Vagina (tissue), 2 donors: ENCODE data around the gene MRC1. TPM values are rescaled to one million over a fixed set of nuclear protein-coding genes. Genes with fewer than 3 reads are reported as not detected.
A peak's percentile ranks its signal among the peaks of the same experiment; 100 is the strongest.

Experiments used
- DNase-seq, 2 donors: peaks; one replicate each; pipeline ENCODE4 v3.0.0-alpha.2; 2017; ENCODE audit errors: extremely low spot score in 2 of 2
- H3K27ac ChIP-seq: fragments of 200-600 bp; sonication (generic); one replicate; pipeline ENCODE4 v1.5.1; 2019
- H3K27me3 ChIP-seq: fragments of 200-600 bp; sonication (generic); one replicate; pipeline ENCODE4 v1.5.1; 2019
- H3K36me3 ChIP-seq, 2 donors: fragments of 200-600 bp; sonication (generic); one replicate each; pipeline ENCODE4 v1.5.1; 2017 to 2019
- H3K4me1 ChIP-seq: fragments of 200-600 bp; sonication (generic); one replicate; pipeline ENCODE4 v1.5.1; 2019
- H3K4me3 ChIP-seq, 2 donors: fragments of 200-600 bp; sonication (generic); 1 replicate in 1 of 2; 2 replicates in 1 of 2; pipeline ENCODE4 v1.5.1; 2016 to 2019
- H3K9me3 ChIP-seq: fragments of 200-600 bp; sonication (generic); one replicate; pipeline ENCODE4 v1.5.1; 2019
- POLR2A ChIP-seq, 2 donors: fragments of 450-650 bp; IDR thresholded peaks; one replicate each; pipeline ENCODE4 v1.6.1; 2017; ENCODE audit warnings: antibody characterized with exemption in 2 of 2, mild to moderate bottlenecking in 2 of 2, moderate library complexity in 2 of 2
- POLR2AphosphoS5 ChIP-seq, 2 donors: sonication (generic); formaldehyde crosslinking; IDR thresholded peaks; one replicate each; pipeline ENCODE4 v1.9.0; 2017; ENCODE audit warnings: antibody characterized with exemption in 2 of 2, mild to moderate bottlenecking in 2 of 2, low read depth in 1 of 2; ENCODE audit not compliant: insufficient read depth in 1 of 2
- intact Hi-C: fragments of 100-400 bp; cut with DNase I; formaldehyde crosslinking; loops from one replicate; pipeline ENCODE4 v1.15.1; 2023
- total RNA-seq: library from RNA; depleted of rRNA; stranded (reverse); fragments of >200 nt; gene quantifications from one replicate; pipeline ENCODE4 v1.2.3, GENCODE V29; 2016
- TF ChIP-seq, protein P1 (sequence below), 3 experiments: fragments of 450-650 bp in 2 of 3; fragments of 200-600 bp in 1 of 3; sonication (generic) in 1 of 3; IDR thresholded peaks; one replicate each; pipeline ENCODE4 v1.5.1; 2017 to 2019; ENCODE audit warnings: antibody characterized with exemption in 3 of 3, mild to moderate bottlenecking in 2 of 3, moderate library complexity in 2 of 3

Gene MRC1
- total RNA-seq, 1 donor from 2014 or later, result 18.9 TPM

DNA sequence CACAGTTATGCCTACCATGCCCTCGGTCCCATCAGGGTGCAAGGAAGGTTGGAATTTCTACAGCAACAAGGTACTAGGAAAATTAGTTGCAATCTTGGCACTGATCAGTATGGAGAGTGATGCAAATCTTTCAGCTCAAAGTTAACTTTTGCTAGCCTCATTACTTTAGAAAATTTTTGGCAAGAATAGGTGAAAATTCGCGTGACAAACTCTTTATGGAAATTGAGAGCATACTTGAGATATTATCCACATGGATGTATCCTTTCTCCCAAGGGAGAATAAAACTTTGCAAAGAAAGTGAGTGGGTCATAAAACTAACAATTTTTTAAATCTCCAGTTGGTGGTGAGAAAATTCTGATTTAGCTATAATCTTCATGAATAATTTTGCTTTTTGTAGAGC is 71.5 kb downstream of the MRC1 start:
- no peak overlapping the region for H3K4me3 ChIP-seq
- no peaks in the 10 kb centered on the region for H3K36me3 ChIP-seq
- no peaks in the 10 kb centered on the region for H3K9me3 ChIP-seq
- TF ChIP-seq, protein P1, sequence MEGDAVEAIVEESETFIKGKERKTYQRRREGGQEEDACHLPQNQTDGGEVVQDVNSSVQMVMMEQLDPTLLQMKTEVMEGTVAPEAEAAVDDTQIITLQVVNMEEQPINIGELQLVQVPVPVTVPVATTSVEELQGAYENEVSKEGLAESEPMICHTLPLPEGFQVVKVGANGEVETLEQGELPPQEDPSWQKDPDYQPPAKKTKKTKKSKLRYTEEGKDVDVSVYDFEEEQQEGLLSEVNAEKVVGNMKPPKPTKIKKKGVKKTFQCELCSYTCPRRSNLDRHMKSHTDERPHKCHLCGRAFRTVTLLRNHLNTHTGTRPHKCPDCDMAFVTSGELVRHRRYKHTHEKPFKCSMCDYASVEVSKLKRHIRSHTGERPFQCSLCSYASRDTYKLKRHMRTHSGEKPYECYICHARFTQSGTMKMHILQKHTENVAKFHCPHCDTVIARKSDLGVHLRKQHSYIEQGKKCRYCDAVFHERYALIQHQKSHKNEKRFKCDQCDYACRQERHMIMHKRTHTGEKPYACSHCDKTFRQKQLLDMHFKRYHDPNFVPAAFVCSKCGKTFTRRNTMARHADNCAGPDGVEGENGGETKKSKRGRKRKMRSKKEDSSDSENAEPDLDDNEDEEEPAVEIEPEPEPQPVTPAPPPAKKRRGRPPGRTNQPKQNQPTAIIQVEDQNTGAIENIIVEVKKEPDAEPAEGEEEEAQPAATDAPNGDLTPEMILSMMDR (IDR thresholded peaks at IDR 0.05), result no peak
- TF ChIP-seq POLR2AphosphoS5 (IDR thresholded peaks at IDR 0.05; ENCODE audit: insufficient read depth in 1 of 2, low read depth in 1 of 2), result no peak
- H3K27ac ChIP-seq, result no peak overlapping the region
- intact Hi-C loops, result no loop called here
- no peak for DNase-seq
- no peaks in the 10 kb centered on the region for H3K4me1 ChIP-seq
- H3K27me3 ChIP-seq, result no peaks in the 10 kb centered on the region

DNA sequence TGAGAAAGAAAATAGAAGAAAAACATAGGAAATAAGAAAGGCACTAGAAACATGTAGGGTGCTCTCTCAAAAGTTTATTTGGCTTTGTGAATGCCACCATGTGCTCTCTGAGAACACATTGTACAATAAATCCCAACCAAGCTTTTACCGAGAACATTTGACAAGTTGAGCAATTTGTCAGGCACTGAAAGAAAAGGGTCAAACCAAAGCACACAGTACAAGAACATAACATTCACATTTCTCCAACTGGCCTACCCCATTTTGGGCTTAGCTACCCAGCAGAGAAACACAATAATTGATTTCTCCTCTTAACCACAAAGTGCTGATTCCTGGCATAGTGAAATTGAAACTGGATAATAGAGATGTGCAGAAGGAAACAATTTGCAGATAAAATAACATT is 73.4 kb downstream of the MRC1 start:
- Histone ChIP-seq H3K9me3 (no peaks in the 10 kb centered on the region), H3K27me3 (no peaks in the 10 kb centered on the region), H3K36me3 (no peaks in the 10 kb centered on the region), H3K4me1 (no peaks in the 10 kb centered on the region), H3K27ac (no peak overlapping the region), H3K4me3 (no peak overlapping the region)
- no peak for DNase-seq
- intact Hi-C loops, result no loop called here
- TF ChIP-seq, protein P1 (IDR thresholded peaks at IDR 0.05), result no peak
- peak in 1 of 2 donors; percentile 49 for TF ChIP-seq POLR2AphosphoS5 (IDR thresholded peaks at IDR 0.05; ENCODE audit: insufficient read depth in 1 of 2, low read depth in 1 of 2)
- no peak for TF ChIP-seq POLR2A (IDR thresholded peaks at IDR 0.05)

DNA sequence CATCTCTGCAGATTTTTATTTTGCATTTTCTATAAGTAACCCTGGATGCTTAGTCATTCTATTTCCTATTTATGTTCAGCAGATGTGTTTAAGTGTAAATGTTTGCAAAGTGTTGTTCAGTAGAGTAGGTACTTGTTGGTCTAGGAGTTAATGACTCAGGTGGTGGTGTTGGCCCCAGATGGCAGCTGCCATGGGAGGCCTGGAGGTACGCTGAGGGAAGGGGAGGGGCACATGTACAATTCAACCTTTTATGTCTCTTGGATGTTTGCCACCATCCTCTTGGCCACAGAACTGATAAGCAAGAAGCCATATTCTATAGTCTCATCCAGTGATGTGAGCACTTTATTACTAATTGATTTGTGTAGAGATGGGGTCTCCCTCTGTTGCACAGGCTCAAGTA is 74.5 kb downstream of the MRC1 start:
- Histone ChIP-seq H3K4me3 (no peak overlapping the region), H3K27ac (no peak overlapping the region)

DNA sequence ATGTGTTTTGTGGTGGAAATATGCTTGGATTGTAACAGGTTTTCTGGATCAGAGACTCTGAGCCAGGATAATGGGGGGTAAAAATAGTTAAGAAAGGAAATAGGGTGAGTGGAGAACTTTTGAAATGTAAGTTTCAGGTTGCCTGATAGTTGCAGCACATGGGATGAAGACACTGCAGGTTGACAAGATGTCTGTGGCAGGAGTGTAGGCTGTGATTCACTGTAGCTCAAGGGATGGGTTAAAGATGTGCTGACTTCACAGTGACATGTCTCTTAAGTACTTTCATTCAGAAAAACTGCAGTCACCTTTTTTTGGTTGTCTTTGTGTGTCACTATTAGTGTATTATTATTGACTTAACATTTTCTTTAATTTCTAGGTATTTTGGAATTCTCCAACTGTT is 79.0 kb downstream of the MRC1 start:
- intact Hi-C loops, result no loop called here
- no peaks in the 10 kb centered on the region for H3K4me1 ChIP-seq
- TF ChIP-seq POLR2A (IDR thresholded peaks at IDR 0.05) (no peak), POLR2AphosphoS5 (IDR thresholded peaks at IDR 0.05; ENCODE audit: insufficient read depth in 1 of 2, low read depth in 1 of 2) (no peak)
- TF ChIP-seq, protein P1 (IDR thresholded peaks at IDR 0.05), result no peak

More for the DNA sequence above, 74.5 kb downstream of the MRC1 start:
- Histone ChIP-seq H3K9me3 (no peaks in the 10 kb centered on the region), H3K27me3 (no peaks in the 10 kb centered on the region), H3K4me1 (no peaks in the 10 kb centered on the region), H3K36me3 (no peaks in the 10 kb centered on the region)
- TF ChIP-seq POLR2A (IDR thresholded peaks at IDR 0.05) (no peak), POLR2AphosphoS5 (IDR thresholded peaks at IDR 0.05; ENCODE audit: insufficient read depth in 1 of 2, low read depth in 1 of 2) (no peak)
- TF ChIP-seq, protein P1 (IDR thresholded peaks at IDR 0.05), result no peak
- intact Hi-C loops, result no loop called here
- no peak for DNase-seq

DNA sequence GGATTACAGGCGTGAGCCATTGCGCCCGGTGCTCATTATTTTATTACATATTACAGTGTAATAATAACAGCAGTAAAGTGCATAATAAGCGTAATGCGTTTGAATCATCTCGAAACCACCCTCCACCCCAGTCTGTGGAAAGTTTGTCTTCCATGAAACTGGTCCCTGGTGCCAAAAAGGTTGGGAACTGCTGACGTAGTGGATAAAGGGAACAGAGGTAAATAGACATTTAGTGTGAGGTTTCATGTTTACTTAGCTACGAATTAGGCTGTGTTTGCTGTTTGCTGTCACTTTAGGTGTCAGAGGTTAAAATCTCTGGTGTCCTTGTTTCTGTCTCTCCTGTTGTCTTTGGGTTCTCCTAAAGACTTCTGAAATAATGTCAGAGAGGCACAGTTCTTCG is 82.3 kb downstream of the MRC1 start:
- H3K27me3 ChIP-seq, result no peaks in the 10 kb centered on the region
- H3K36me3 ChIP-seq, result no peaks in the 10 kb centered on the region
- TF ChIP-seq, protein P1 (IDR thresholded peaks at IDR 0.05), result no peak
- no peak for TF ChIP-seq POLR2AphosphoS5 (IDR thresholded peaks at IDR 0.05; ENCODE audit: insufficient read depth in 1 of 2, low read depth in 1 of 2)
- TF ChIP-seq POLR2A (IDR thresholded peaks at IDR 0.05), result no peak
- no peaks in the 10 kb centered on the region for H3K9me3 ChIP-seq
- H3K4me3 ChIP-seq, result no peak overlapping the region
- no peak for DNase-seq
- no peaks in the 10 kb centered on the region for H3K4me1 ChIP-seq
- H3K27ac ChIP-seq, result no peak overlapping the region
- intact Hi-C loops, result no loop called here

More for the DNA sequence above, 79.0 kb downstream of the MRC1 start:
- no peak overlapping the region for H3K4me3 ChIP-seq
- no peak for DNase-seq
- H3K9me3 ChIP-seq, result no peaks in the 10 kb centered on the region
- H3K27ac ChIP-seq, result no peak overlapping the region
- no peaks in the 10 kb centered on the region for H3K27me3 ChIP-seq
- no peaks in the 10 kb centered on the region for H3K36me3 ChIP-seq
